Prostate gland (tissue), 2 donors: ENCODE results near the gene BCL7B.

Experiments used
- POLR2A ChIP-seq: fragments of 450-650 bp; IDR thresholded peaks from one replicate; pipeline ENCODE4 v1.6.1; 2016; ENCODE audit warnings: antibody characterized with exemption, mild to moderate bottlenecking
- TF ChIP-seq, protein P1 (sequence below), 4 experiments: fragments of 200-600 bp in 2 of 4; fragments of 450-650 bp in 2 of 4; sonication (generic) in 2 of 4; IDR thresholded peaks; 1 replicate in 3 of 4; 2 replicates in 1 of 4; pipeline ENCODE4 v1.5.1; 2016 to 2019; ENCODE audit warnings: antibody characterized with exemption in 4 of 4, mild to moderate bottlenecking in 2 of 4, moderate library complexity in 2 of 4

DNA sequence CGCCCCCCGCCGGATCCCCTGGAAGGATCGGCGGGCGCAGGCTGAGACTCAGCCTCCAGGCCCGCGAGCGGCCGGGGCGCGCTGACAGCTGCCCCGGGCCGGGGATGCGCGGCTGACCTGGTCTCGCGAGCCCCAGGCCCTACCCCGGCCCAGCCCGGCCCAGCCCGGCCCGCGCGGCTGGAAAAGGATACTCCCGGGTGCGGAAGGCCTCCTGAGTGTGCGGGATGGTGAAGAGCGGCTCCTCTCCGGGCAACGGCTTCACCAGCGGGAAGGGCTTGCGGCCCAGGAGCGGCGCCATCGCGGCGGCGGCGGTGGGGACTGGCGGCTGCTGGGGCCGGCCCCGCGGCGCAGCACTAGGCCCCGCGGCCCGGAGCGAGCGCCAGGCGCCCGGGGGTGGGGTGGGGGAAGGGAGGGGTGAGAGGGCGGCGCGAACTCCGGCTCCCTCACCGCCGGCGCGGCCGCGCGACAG lies 35.8 kb downstream of the BCL7B start:
- TF ChIP-seq POLR2A, result no peak
- TF ChIP-seq, protein P1, sequence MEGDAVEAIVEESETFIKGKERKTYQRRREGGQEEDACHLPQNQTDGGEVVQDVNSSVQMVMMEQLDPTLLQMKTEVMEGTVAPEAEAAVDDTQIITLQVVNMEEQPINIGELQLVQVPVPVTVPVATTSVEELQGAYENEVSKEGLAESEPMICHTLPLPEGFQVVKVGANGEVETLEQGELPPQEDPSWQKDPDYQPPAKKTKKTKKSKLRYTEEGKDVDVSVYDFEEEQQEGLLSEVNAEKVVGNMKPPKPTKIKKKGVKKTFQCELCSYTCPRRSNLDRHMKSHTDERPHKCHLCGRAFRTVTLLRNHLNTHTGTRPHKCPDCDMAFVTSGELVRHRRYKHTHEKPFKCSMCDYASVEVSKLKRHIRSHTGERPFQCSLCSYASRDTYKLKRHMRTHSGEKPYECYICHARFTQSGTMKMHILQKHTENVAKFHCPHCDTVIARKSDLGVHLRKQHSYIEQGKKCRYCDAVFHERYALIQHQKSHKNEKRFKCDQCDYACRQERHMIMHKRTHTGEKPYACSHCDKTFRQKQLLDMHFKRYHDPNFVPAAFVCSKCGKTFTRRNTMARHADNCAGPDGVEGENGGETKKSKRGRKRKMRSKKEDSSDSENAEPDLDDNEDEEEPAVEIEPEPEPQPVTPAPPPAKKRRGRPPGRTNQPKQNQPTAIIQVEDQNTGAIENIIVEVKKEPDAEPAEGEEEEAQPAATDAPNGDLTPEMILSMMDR (IDR thresholded peaks at IDR 0.05), result no peak
